22Rv1 (cell line): Measurements from ENCODE around the gene C6orf47.
A peak's percentile ranks its signal among the peaks of the same experiment; 100 is the strongest.

Experiments
- H3K27ac ChIP-seq: fragments of 450-650 bp; 2 replicates; pipeline ENCODE4 v1.5.1; 2017
- ZFX ChIP-seq: fragments of 450-650 bp; IDR thresholded peaks from 2 replicates; pipeline ENCODE4 v1.6.1; 2017; ENCODE audit warnings: antibody characterized with exemption, borderline replicate concordance
- TF ChIP-seq, protein P1 (sequence below): fragments of 450-650 bp; IDR thresholded peaks from 2 replicates; pipeline ENCODE4 v1.5.1; 2017; ENCODE audit warnings: mild to moderate bottlenecking

C6orf47 gene

DNA sequence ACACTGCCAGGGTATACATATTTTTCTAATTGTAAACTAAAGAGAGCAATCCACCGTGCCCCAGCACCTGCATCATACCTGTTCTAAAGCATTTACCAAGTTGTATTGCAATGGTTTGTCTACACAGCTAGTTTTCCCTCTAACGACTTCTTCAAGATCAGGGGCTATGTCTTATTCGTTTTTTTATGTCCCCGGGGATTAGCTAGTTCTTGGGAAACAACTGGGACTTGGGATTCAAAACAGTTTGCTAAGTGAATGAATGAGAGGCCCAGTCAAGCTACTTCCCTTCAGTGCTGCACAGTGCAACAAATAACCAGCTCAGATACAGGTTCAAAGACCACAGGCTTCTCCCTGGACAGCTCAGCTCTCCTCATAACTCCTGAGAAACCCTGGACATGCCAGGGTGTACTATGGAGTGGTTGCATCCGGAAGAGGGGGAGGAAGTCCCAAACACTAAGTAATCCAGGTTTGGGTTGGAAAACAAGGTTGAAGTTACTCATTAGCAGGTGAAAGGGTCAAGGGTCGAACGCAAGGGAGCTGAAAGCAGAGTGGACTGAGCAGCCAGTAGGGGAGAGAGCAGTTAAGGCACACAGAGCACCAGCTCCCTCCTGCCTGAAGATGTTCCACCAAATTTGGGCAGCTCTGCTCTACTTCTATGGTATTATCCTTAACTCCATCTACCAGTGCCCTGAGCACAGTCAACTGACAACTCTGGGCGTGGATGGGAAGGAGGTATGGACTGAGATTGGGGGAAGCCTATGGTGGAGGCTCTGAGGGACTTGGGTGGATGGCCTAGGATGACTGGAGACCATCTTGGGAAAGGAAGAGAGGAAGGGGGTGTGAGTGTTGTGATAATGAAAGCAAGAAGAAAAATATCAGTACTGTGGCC, 5.0 kb downstream of the C6orf47 start, which contains the start of gene APOM:
TSS of gene APOM (plus strand) at position 546 of the 889 bp plus-strand sequence. CDS start at position 619, 73 bp downstream.
- TF ChIP-seq, protein P1, sequence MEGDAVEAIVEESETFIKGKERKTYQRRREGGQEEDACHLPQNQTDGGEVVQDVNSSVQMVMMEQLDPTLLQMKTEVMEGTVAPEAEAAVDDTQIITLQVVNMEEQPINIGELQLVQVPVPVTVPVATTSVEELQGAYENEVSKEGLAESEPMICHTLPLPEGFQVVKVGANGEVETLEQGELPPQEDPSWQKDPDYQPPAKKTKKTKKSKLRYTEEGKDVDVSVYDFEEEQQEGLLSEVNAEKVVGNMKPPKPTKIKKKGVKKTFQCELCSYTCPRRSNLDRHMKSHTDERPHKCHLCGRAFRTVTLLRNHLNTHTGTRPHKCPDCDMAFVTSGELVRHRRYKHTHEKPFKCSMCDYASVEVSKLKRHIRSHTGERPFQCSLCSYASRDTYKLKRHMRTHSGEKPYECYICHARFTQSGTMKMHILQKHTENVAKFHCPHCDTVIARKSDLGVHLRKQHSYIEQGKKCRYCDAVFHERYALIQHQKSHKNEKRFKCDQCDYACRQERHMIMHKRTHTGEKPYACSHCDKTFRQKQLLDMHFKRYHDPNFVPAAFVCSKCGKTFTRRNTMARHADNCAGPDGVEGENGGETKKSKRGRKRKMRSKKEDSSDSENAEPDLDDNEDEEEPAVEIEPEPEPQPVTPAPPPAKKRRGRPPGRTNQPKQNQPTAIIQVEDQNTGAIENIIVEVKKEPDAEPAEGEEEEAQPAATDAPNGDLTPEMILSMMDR = no peak
- TF ChIP-seq ZFX = no peak
- H3K27ac ChIP-seq = peak within 1 kb of the TSS; percentile 95

DNA sequence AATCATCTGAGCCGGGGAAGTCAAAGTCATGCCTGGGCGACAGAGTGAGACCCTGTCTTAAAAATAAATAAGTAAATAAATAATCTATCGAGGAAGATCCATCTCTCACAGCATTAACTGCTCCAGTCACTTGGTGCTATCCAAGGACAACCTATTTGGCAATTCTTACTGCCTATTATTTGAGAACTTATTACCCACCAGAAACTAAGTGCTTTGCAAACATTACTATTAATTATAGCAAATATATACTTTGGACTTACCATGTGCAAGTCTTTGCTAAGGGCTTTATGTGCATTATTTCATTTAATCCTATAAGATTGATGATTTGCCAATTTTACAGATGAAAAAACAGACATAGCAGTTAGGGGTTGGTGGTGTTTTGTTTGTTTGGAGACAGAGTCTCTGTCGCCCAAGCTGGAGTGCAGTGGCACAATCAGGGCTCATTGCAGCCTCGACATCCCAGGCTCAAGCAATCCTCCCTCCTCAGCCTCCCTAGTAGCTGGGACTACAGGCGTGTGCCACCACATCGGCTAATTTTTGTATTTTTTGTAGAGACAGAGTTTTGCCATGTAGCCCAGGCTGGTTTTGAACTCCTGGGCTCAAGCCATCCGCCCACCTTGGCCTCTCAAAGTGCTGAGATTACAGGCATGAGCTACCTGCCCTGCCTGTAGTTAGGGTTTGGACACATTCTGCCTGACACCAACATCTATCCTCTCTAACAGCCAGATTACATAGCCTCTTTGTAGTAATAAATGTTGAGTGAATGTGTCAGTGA, 5.8 kb downstream of the C6orf47 start:
- no peak for TF ChIP-seq ZFX
- TF ChIP-seq, protein P1 = no peak
- H3K27ac ChIP-seq = peak overlapping the region; percentile 95

DNA sequence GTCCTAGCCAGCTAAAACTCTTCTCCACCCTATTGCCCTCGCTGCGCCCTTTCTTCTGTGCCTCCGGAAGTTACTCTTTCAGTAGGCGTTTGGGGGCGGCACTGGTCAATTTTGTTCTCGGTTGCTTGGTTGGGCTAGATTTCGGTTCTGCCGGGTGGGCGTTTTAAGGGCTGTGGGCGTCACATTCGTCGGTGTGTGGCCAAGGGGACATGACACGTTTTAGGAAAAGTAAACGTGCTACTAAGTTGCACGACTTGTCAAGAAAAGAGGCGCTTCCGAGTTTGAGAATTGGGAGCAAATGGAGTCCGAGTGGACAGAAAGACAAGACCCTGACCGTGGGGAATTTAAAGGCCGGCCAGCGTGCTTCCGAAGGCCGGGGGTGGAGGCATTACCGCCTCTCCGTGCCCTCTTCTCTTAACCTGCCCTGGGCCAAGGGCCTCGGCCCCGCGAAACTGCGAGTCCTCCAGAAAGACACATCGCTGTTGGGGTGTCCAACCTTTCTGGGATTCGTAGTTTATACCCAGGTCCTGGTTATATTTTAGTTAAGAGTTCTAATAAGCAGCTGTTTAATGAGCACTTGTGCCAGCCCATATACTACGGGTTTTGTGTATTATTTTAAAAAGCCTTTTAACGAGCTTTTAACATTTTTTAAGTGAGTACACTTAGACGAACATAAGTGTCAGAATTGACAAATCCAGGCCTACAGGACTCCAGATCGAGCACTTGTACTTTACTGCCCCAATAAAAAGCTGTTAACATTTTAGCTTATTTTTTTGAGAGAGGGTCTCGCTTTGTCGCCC, 7.5 kb downstream of the C6orf47 start:
- peak overlapping the region; percentile 95 for H3K27ac ChIP-seq
- TF ChIP-seq ZFX = no peak
- TF ChIP-seq, protein P1 = no peak

DNA sequence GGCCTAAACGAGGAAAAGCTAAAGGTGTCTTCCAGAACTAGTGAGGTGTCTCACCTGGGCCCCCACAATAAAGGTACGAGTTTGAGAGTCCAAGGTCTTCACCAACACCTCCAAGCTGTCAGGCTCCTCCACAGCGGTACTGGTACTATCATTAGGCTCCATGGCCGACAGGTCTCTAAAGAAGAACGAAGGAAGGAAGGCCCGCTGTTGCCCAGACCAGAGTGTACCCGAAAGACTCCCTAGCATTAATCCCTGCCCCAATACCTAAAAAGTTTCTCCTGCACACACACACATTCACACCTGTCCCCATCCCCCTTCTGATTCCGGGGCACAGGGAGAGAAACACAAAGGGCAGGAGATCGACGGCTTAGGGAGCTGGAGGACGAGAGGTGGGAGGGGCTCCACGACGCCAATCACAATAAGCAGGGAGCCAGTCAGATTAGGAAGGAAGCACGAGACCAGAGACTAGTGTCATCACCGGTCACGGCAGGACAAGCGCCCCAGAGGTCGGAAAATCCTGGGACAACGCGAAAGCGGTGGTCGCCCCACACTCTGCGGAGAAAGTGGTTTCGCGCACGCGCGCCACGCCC, 8.9 kb downstream of the C6orf47 start:
- no peak for TF ChIP-seq ZFX
- TF ChIP-seq, protein P1 = no peak
- H3K27ac ChIP-seq = peak overlapping the region; percentile 95

DNA sequence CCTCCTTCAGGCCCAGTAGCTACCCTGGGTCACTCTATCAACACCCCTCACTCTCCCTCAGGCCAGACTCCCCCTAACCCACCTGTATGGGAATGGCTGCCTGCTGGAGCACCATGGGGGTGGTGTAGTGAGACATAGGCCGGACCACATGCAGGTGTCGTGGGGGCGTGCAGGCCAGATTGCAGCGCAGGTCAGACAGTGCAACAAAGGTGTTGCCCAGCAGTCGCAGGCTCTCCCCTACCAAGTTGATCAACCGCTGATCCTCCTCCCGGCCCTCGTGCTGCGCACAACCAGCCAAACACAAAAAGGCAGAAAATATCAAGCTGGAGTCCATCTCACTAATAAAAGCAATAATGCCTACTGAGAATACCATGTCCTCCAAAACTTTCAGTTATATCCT, 15.3 kb downstream of the C6orf47 start:
- TF ChIP-seq, protein P1 = no peak
- no peak for TF ChIP-seq ZFX
- no peak overlapping the region for H3K27ac ChIP-seq

DNA sequence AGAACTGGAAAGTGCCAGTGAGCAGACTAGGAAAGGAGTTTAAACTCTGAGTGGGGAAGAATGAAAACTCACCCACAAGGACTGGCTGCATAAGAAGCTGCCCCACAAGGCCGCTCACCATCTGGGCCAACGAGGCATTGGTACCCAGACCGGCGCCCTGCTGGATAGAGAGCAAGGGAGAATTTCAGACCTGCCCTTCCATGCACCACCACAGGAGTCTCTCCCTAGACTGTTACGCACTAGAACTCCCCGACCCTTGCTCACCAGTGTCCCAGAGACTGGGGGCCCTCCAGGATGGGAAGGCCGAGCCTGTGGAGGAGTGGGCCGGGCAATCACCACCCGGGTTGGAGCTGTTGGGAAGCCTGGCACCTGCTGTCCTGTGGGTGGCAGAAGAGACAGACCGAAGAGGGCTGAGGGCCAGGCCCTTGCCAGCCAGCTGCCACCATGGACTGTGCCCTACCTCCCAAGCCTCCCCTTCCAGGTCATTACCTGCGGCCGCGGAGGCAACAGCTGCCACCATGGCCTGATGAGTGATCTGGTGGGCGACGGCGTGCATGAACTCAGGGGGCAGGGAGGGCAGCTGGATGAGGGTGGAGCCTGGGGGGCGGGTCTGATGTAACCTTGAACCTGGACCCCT, 16.6 kb downstream of the C6orf47 start:
- no peak for TF ChIP-seq ZFX
- TF ChIP-seq, protein P1 = no peak
- no peak overlapping the region for H3K27ac ChIP-seq
